Ishikawa (cell line): ENCODE data around the gene TAS2R41.

ENCODE experiments used
- EGR1 ChIP-seq: IDR thresholded peaks from 2 replicates; pipeline ENCODE4 v1.6.1; 2012
- NFIC ChIP-seq: IDR thresholded peaks from 2 replicates; pipeline ENCODE4 v1.6.1; 2012
- RAD21 ChIP-seq: IDR thresholded peaks from 2 replicates; pipeline ENCODE4 v1.6.1; 2012; ENCODE audit warnings: low read depth
- YY1 ChIP-seq: IDR thresholded peaks from 2 replicates; pipeline ENCODE4 v1.6.1; 2012; ENCODE audit warnings: low read depth
- TF ChIP-seq, protein P1 (sequence below): IDR thresholded peaks from 2 replicates; pipeline ENCODE4 v1.6.1; 2012; ENCODE audit warnings: low read depth, mild to moderate bottlenecking
- TF ChIP-seq, protein P2 (sequence below): IDR thresholded peaks from 2 replicates; pipeline ENCODE4 v1.6.1; 2012

DNA sequence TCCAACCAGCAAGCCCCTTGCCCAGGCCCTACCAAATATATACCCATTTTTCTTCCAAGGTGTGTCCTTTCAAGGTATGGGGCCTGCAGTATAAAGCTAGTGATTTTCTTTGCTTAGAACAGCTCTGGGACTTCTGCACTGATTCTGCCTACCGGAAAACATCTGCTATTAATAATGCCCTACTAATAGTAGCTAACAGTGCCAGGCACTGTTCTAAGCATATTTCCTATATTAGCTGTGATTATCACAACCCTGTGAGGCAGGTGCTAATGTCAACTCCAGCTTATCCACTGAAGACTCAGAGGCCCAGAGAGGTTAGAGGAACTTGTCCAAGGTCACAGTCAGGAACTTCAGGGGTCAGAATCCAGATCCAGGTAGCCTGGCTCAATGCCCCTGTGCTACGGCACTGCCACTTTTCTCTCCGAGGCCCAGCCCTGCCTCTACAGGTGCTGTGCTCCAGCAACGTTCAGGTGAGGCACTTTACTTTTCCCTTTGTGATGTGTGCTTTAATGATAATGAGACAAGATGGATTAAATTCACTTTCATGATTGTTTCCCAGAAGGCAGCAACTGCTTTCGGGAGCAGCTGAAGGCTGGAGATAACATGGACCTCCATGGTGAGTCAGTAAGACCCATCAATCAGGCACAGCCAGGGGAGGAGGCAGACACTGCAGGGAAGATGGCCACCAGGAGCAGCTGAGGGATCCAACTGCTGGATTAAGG is 26.7 kb downstream of the TAS2R41 start:
- TF ChIP-seq RAD21, result no peak
- TF ChIP-seq EGR1, result no peak
- no peak for TF ChIP-seq YY1
- no peak for TF ChIP-seq NFIC
- TF ChIP-seq, protein P1, sequence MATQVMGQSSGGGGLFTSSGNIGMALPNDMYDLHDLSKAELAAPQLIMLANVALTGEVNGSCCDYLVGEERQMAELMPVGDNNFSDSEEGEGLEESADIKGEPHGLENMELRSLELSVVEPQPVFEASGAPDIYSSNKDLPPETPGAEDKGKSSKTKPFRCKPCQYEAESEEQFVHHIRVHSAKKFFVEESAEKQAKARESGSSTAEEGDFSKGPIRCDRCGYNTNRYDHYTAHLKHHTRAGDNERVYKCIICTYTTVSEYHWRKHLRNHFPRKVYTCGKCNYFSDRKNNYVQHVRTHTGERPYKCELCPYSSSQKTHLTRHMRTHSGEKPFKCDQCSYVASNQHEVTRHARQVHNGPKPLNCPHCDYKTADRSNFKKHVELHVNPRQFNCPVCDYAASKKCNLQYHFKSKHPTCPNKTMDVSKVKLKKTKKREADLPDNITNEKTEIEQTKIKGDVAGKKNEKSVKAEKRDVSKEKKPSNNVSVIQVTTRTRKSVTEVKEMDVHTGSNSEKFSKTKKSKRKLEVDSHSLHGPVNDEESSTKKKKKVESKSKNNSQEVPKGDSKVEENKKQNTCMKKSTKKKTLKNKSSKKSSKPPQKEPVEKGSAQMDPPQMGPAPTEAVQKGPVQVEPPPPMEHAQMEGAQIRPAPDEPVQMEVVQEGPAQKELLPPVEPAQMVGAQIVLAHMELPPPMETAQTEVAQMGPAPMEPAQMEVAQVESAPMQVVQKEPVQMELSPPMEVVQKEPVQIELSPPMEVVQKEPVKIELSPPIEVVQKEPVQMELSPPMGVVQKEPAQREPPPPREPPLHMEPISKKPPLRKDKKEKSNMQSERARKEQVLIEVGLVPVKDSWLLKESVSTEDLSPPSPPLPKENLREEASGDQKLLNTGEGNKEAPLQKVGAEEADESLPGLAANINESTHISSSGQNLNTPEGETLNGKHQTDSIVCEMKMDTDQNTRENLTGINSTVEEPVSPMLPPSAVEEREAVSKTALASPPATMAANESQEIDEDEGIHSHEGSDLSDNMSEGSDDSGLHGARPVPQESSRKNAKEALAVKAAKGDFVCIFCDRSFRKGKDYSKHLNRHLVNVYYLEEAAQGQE, result no peak
- TF ChIP-seq, protein P2, sequence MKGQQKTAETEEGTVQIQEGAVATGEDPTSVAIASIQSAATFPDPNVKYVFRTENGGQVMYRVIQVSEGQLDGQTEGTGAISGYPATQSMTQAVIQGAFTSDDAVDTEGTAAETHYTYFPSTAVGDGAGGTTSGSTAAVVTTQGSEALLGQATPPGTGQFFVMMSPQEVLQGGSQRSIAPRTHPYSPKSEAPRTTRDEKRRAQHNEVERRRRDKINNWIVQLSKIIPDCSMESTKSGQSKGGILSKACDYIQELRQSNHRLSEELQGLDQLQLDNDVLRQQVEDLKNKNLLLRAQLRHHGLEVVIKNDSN, result no peak
